HCT116 (cell line): ENCODE data around the gene EIF2B4.

ENCODE experiments used
- EGR1 ChIP-seq: IDR thresholded peaks from 2 replicates; pipeline ENCODE4 v1.6.1; 2012; ENCODE audit warnings: low read depth
- EZH2 ChIP-seq: fragments of 200-600 bp; sonication (generic); IDR thresholded peaks from 2 replicates; pipeline ENCODE4 v1.6.1; 2017; ENCODE audit warnings: antibody characterized with exemption, mixed run types
- EZH2phosphoT487 ChIP-seq: fragments of 200-600 bp; IDR thresholded peaks from 2 replicates; pipeline ENCODE4 v1.6.1; 2018; ENCODE audit warnings: antibody characterized with exemption, borderline replicate concordance
- POLR2A ChIP-seq: IDR thresholded peaks from 2 replicates; pipeline ENCODE4 v1.7.0; 2011; ENCODE audit warnings: borderline replicate concordance; ENCODE audit not compliant: insufficient read depth, insufficient read length; ENCODE audit errors: extremely low read depth
- POLR2AphosphoS5 ChIP-seq: IDR thresholded peaks from 2 replicates; pipeline ENCODE4 v1.6.1; 2011; ENCODE audit warnings: mild to moderate bottlenecking, low read depth, low read length, moderate library complexity
- RAD21 ChIP-seq: IDR thresholded peaks from 2 replicates; pipeline ENCODE4 v1.6.1; 2012; ENCODE audit warnings: low read depth, mild to moderate bottlenecking
- SIN3A ChIP-seq: IDR thresholded peaks from 2 replicates; pipeline ENCODE4 v1.6.1; 2012; ENCODE audit warnings: low read depth
- SRF ChIP-seq: IDR thresholded peaks from 2 replicates; pipeline ENCODE4 v1.6.1; 2012; ENCODE audit warnings: low read depth
- YY1 ChIP-seq: IDR thresholded peaks from 2 replicates; pipeline ENCODE4 v1.6.1; 2011; ENCODE audit warnings: low read length, low read depth, moderate library complexity, mild to moderate bottlenecking; ENCODE audit not compliant: insufficient replicate concordance; ENCODE audit errors: extremely low read depth
- ZNF274 ChIP-seq: fragments of 200-500 bp; sonication (Bioruptor generic); IDR thresholded peaks from 2 replicates; pipeline ENCODE4 v1.6.1; 2014; ENCODE audit warnings: mild to moderate bottlenecking, low read depth, low read length, inconsistent platforms
- TF ChIP-seq, protein P1 (sequence below), 3 experiments: fragments of 200-600 bp in 1 of 3; sonication (generic) in 1 of 3; IDR thresholded peaks in 2 of 3; conservative IDR thresholded peaks in 1 of 3; 2 replicates each; pipeline ENCODE4 v1.5.1; 2012 to 2017; ENCODE audit warnings: low read depth in 2 of 3, low read length in 2 of 3, antibody characterized with exemption in 1 of 3, borderline replicate concordance in 1 of 3, control low read depth in 1 of 3, mild to moderate bottlenecking in 1 of 3, mixed read lengths in 1 of 3, mixed run types in 1 of 3, moderate library complexity in 1 of 3; ENCODE audit not compliant: insufficient read depth in 1 of 3
- TF ChIP-seq, protein P2 (sequence below): IDR thresholded peaks from 2 replicates; pipeline ENCODE4 v1.6.1; 2012

DNA sequence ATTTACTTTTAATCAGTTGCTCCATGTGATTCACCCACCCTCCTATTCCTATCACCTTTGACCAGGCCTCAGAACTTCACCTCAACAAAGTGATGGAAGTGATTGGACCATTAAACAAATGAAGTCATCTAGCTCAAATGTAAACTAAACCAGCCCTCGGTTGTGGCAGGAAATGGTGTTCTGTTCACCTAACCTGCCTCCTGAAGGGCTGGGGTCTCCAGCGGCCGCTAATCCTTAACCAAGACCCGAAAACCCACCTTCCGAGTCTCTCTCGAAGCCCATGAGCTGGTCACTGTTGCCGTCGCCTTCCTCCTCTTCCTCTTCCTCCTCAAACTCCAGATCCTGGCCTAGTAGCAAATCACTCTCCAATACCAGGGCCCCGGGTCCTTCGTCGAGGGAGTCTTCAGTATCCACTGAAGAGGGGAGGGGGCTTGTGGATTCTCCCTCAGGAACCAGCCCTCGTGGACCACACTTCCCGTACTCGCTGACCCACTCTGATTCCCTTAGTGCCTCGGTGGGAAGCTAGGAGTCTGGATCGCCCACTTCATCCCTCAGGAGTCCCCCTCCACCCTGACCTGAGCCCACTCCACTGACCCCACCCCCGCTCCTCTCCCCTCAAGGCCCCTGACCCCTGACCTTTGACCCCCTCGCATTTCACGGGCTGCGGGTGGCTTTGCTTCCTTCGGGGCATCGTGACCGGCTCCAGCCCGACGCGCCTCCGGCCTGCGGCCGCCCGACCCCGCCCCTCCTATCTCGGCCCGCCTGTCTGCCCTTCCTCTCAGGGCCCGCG is 9.9 kb upstream of the EIF2B4 start:
- peak; percentile 33 for TF ChIP-seq POLR2A
- TF ChIP-seq, protein P1, sequence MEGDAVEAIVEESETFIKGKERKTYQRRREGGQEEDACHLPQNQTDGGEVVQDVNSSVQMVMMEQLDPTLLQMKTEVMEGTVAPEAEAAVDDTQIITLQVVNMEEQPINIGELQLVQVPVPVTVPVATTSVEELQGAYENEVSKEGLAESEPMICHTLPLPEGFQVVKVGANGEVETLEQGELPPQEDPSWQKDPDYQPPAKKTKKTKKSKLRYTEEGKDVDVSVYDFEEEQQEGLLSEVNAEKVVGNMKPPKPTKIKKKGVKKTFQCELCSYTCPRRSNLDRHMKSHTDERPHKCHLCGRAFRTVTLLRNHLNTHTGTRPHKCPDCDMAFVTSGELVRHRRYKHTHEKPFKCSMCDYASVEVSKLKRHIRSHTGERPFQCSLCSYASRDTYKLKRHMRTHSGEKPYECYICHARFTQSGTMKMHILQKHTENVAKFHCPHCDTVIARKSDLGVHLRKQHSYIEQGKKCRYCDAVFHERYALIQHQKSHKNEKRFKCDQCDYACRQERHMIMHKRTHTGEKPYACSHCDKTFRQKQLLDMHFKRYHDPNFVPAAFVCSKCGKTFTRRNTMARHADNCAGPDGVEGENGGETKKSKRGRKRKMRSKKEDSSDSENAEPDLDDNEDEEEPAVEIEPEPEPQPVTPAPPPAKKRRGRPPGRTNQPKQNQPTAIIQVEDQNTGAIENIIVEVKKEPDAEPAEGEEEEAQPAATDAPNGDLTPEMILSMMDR (IDR thresholded peaks at IDR 0.05 in 2 of 3, conservative IDR thresholded peaks at IDR 0.05 in 1 of 3; ENCODE audit: borderline replicate concordance in 1 of 3, insufficient read depth in 1 of 3, low read depth in 2 of 3, low read length in 2 of 3), result no peak
- TF ChIP-seq EZH2, result no peak
- no peak for TF ChIP-seq SIN3A
- no peak for TF ChIP-seq EGR1
- TF ChIP-seq RAD21, result no peak
- TF ChIP-seq SRF, result no peak
- TF ChIP-seq ZNF274, result no peak
- peak; percentile 56; the same call in 1 of the 2 replicates for TF ChIP-seq POLR2AphosphoS5
- TF ChIP-seq YY1, result no peak
- TF ChIP-seq EZH2phosphoT487, result no peak
- TF ChIP-seq, protein P2, sequence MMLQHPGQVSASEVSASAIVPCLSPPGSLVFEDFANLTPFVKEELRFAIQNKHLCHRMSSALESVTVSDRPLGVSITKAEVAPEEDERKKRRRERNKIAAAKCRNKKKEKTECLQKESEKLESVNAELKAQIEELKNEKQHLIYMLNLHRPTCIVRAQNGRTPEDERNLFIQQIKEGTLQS, result no peak
